ENCODE results near the gene MSMP. TPM values are rescaled to one million over a fixed set of nuclear protein-coding genes. Genes with fewer than 3 reads are reported as not detected.

The MSMP gene
- total RNA-seq, 1 donor from 2014 or later = not detected

DNA sequence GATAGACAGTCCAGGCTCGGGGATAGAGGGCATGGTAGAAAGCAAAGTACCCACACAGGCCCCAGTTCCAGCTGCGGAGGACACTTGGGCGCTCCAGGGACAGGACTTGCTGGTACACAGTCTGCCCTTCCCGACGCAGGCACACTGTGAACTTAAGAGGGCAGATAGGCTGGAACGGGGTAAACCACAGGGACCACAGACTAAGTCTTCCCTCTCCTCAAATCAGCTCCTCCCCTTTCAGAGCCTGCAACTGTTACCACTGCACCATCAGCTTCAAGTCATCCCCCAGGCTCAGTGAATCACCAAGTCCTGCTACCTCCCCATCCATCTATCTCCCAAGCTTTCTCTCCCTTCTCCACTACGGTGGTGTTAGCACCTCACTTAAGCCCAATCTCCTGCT is 12.3 kb downstream of the MSMP start:
- Histone ChIP-seq H3K36me3 (ENCODE audit: control insufficient read depth, insufficient read depth, low read length) (peaks cover 43% of the 10 kb centered on the region), H3K27me3 (ENCODE audit: control insufficient read depth, insufficient read depth, low read length) (no peaks in the 10 kb centered on the region), H3K4me3 (ENCODE audit: low read depth, low read length) (no peak overlapping the region)
- FAIRE-seq = peak; percentile 62
- DNase-seq (ENCODE audit: low read depth) = no peak
- TF ChIP-seq, protein P1, sequence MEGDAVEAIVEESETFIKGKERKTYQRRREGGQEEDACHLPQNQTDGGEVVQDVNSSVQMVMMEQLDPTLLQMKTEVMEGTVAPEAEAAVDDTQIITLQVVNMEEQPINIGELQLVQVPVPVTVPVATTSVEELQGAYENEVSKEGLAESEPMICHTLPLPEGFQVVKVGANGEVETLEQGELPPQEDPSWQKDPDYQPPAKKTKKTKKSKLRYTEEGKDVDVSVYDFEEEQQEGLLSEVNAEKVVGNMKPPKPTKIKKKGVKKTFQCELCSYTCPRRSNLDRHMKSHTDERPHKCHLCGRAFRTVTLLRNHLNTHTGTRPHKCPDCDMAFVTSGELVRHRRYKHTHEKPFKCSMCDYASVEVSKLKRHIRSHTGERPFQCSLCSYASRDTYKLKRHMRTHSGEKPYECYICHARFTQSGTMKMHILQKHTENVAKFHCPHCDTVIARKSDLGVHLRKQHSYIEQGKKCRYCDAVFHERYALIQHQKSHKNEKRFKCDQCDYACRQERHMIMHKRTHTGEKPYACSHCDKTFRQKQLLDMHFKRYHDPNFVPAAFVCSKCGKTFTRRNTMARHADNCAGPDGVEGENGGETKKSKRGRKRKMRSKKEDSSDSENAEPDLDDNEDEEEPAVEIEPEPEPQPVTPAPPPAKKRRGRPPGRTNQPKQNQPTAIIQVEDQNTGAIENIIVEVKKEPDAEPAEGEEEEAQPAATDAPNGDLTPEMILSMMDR (IDR thresholded peaks at IDR 0.05; ENCODE audit: insufficient read depth, low read length, severe bottlenecking) = no peak

GRCh38 chr9:35740243-35740642 is 13.8 kb downstream of the MSMP start:
- no peaks in the 10 kb centered on the region for H3K27me3 ChIP-seq (ENCODE audit: control insufficient read depth, insufficient read depth, low read length)
- DNase-seq (ENCODE audit: low read depth) (no peak), FAIRE-seq (peak; percentile 18)
- peaks cover 50% of the 10 kb centered on the region for H3K36me3 ChIP-seq (ENCODE audit: control insufficient read depth, insufficient read depth, low read length)
- no peak overlapping the region for H3K4me3 ChIP-seq (ENCODE audit: low read depth, low read length)
- TF ChIP-seq, protein P1 (IDR thresholded peaks at IDR 0.05; ENCODE audit: insufficient read depth, low read length, severe bottlenecking) = no peak

DNA sequence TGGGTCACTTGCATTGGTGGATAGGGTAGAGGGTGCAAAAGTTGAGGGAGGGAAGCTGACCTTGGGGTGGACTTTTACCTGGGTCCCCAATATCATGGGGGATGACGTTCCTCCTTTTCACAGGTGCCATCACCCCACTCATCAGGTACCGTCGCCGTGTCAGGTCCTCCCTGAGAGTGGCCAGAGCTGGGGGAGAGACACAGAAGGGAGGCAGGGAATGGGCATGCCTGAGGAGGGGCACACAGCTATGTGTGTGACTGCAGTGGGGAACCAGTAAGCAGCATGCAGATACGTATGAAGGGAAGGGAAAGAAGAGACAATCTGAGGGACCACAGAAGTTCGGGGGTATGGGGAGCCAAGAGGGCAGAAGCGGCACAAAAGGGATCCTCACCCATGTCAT is 15.2 kb downstream of the MSMP start:
- H3K4me3 ChIP-seq (ENCODE audit: low read depth, low read length) = no peak overlapping the region
- TF ChIP-seq, protein P1 (IDR thresholded peaks at IDR 0.05; ENCODE audit: insufficient read depth, low read length, severe bottlenecking) = no peak
- H3K27me3 ChIP-seq (ENCODE audit: control insufficient read depth, insufficient read depth, low read length) = no peaks in the 10 kb centered on the region
- DNase-seq (ENCODE audit: low read depth) = no peak
- FAIRE-seq = peak; percentile 40
- peaks cover 45% of the 10 kb centered on the region for H3K36me3 ChIP-seq (ENCODE audit: control insufficient read depth, insufficient read depth, low read length)

- no peak for FAIRE-seq
- H3K4me3 ChIP-seq (ENCODE audit: low read depth, low read length) = no peak overlapping the region
- peaks cover 41% of the 10 kb centered on the region for H3K36me3 ChIP-seq (ENCODE audit: control insufficient read depth, insufficient read depth, low read length)
- no peak for DNase-seq (ENCODE audit: low read depth)
- H3K27me3 ChIP-seq (ENCODE audit: control insufficient read depth, insufficient read depth, low read length) = no peaks in the 10 kb centered on the region
- TF ChIP-seq, protein P1 (IDR thresholded peaks at IDR 0.05; ENCODE audit: insufficient read depth, low read length, severe bottlenecking) = no peak
Observed at GRCh38 chr9:35738186-35738585, 15.9 kb downstream of the MSMP start.

GRCh38 chr9:35737143-35737542 is 16.9 kb downstream of the MSMP start:
- TF ChIP-seq, protein P1 (IDR thresholded peaks at IDR 0.05; ENCODE audit: insufficient read depth, low read length, severe bottlenecking) = no peak

GRCh38 chr9:35736201-35736633 is 17.9 kb downstream of the MSMP start:
- TF ChIP-seq, protein P1 (IDR thresholded peaks at IDR 0.05; ENCODE audit: insufficient read depth, low read length, severe bottlenecking) = peak; percentile 89
- no peaks in the 10 kb centered on the region for H3K27me3 ChIP-seq (ENCODE audit: control insufficient read depth, insufficient read depth, low read length)
- no peak overlapping the region for H3K4me3 ChIP-seq (ENCODE audit: low read depth, low read length)
- DNase-seq (ENCODE audit: low read depth) (peak; percentile 68), FAIRE-seq (peak; percentile 7)
- H3K36me3 ChIP-seq (ENCODE audit: control insufficient read depth, insufficient read depth, low read length) = peaks cover 41% of the 10 kb centered on the region

More at GRCh38 chr9:35737143-35737542, 16.9 kb downstream of the MSMP start:
- DNase-seq (ENCODE audit: low read depth) (no peak), FAIRE-seq (no peak)
- H3K36me3 ChIP-seq (ENCODE audit: control insufficient read depth, insufficient read depth, low read length) = peaks cover 41% of the 10 kb centered on the region
- no peak overlapping the region for H3K4me3 ChIP-seq (ENCODE audit: low read depth, low read length)
- no peaks in the 10 kb centered on the region for H3K27me3 ChIP-seq (ENCODE audit: control insufficient read depth, insufficient read depth, low read length)

Data from bronchial epithelial cell (primary cell).